Globus pallidus (tissue), 1 donor: Measurements from ENCODE around the gene SH3BP4.

Source experiments
- DNase-seq: peaks from one replicate; pipeline ENCODE4 v3.0.0-alpha.2; 2015; ENCODE audit warnings: low spot score

Gene SH3BP4

GRCh38 chr2:234966340-234966739, 14.5 kb downstream of the SH3BP4 start:
- DNase-seq: no peak

GRCh38 chr2:234967201-234967869, 15.5 kb downstream of the SH3BP4 start:
- DNase-seq: no peak

- no peak for DNase-seq
These were observed 16.0 kb downstream of the SH3BP4 start for GRCh38 chr2:234967870-234968208.

GRCh38 chr2:234968631-234969305, 17.0 kb downstream of the SH3BP4 start:
- DNase-seq: no peak

GRCh38 chr2:234969306-234970098, 17.7 kb downstream of the SH3BP4 start:
- DNase-seq: no peak

GRCh38 chr2:234970099-234970440, 18.3 kb downstream of the SH3BP4 start:
- no peak for DNase-seq

- no peak for DNase-seq
These were observed 18.7 kb downstream of the SH3BP4 start for GRCh38 chr2:234970477-234970882.

GRCh38 chr2:234971496-234971895, 19.7 kb downstream of the SH3BP4 start:
- DNase-seq: no peak

- no peak for DNase-seq
These were observed 21.2 kb downstream of the SH3BP4 start for GRCh38 chr2:234973008-234973407.

GRCh38 chr2:234974501-234975385, 22.9 kb downstream of the SH3BP4 start:
- DNase-seq: no peak

GRCh38 chr2:234975611-234976010, 23.8 kb downstream of the SH3BP4 start:
- DNase-seq: no peak

- DNase-seq: no peak
These were observed 24.8 kb downstream of the SH3BP4 start for GRCh38 chr2:234976479-234977227.

GRCh38 chr2:234977228-234977679, 25.4 kb downstream of the SH3BP4 start:
- no peak for DNase-seq

GRCh38 chr2:234978466-234979203, 26.8 kb downstream of the SH3BP4 start:
- no peak for DNase-seq

- no peak for DNase-seq
These were observed 27.7 kb downstream of the SH3BP4 start for GRCh38 chr2:234979204-234980167.

- no peak for DNase-seq
These were observed 28.8 kb downstream of the SH3BP4 start for GRCh38 chr2:234980451-234981187.

- no peak for DNase-seq
These were observed 29.6 kb downstream of the SH3BP4 start for GRCh38 chr2:234981197-234982095.
